Activated B cell treated with CpG ODN at 0.5 μM for 24 hours (primary cell): ENCODE measurements around the gene STX18. TPM values are rescaled to one million over a fixed set of nuclear protein-coding genes. Genes with fewer than 3 reads are reported as not detected.

ENCODE experiments used
- ATAC-seq: fragments of 200-7000 bp; cut with Tn5 transposase; one replicate; pipeline ENCODE4 v1.10.0; 2021; ENCODE audit warnings: low read depth, mild to moderate bottlenecking, moderate library complexity
- CTCF ChIA-PET: fragments of 350-600 bp; sonication (Branson Sonifier 250); formaldehyde crosslinking; loops from one replicate; lab custom pipeline; 2021; ENCODE audit warnings: antibody characterized with exemption; lab: Charles Lee
- POLR2A ChIA-PET: fragments of 350-600 bp; sonication (Branson Sonifier 250); formaldehyde crosslinking; loops from one replicate; lab custom pipeline; 2021; ENCODE audit warnings: antibody characterized with exemption; lab: Charles Lee
- DNase-seq: peaks from one replicate; pipeline ENCODE4 v3.0.0; 2022
- H3K27ac Mint-ChIP-seq: one replicate; pipeline ENCODE4 v1.8.0; 2020; ENCODE audit warnings: mixed read lengths
- H3K27me3 Mint-ChIP-seq: one replicate; pipeline ENCODE4 v1.8.0; 2021; ENCODE audit warnings: mixed read lengths
- H3K36me3 Mint-ChIP-seq: one replicate; pipeline ENCODE4 v1.8.0; 2021; ENCODE audit warnings: low read depth, mixed read lengths
- H3K4me1 Mint-ChIP-seq: one replicate; pipeline ENCODE4 v1.8.0; 2021; ENCODE audit warnings: mixed read lengths
- H3K4me3 Mint-ChIP-seq: one replicate; pipeline ENCODE4 v1.8.0; 2020; ENCODE audit warnings: mild to moderate bottlenecking, mixed read lengths
- H3K9me3 Mint-ChIP-seq: one replicate; pipeline ENCODE4 v1.8.0; 2020; ENCODE audit warnings: mixed read lengths
- intact Hi-C: fragments of 100-400 bp; cut with micrococcal nuclease; formaldehyde crosslinking; loops from one replicate; pipeline ENCODE4 v1.15.1; 2024
- total RNA-seq: library from RNA; stranded (reverse); gene quantifications from 2 replicates; pipeline ENCODE4 v1.2.3, GENCODE V29; 2022
- TF ChIP-seq, protein P1 (sequence below): fragments of 200-600 bp; IDR thresholded peaks from one replicate; pipeline ENCODE4 v1.8.0; 2022; ENCODE audit warnings: antibody characterized with exemption, mild to moderate bottlenecking

STX18 gene
- 27.1 and 27.3 TPM in 2 replicates for total RNA-seq

DNA sequence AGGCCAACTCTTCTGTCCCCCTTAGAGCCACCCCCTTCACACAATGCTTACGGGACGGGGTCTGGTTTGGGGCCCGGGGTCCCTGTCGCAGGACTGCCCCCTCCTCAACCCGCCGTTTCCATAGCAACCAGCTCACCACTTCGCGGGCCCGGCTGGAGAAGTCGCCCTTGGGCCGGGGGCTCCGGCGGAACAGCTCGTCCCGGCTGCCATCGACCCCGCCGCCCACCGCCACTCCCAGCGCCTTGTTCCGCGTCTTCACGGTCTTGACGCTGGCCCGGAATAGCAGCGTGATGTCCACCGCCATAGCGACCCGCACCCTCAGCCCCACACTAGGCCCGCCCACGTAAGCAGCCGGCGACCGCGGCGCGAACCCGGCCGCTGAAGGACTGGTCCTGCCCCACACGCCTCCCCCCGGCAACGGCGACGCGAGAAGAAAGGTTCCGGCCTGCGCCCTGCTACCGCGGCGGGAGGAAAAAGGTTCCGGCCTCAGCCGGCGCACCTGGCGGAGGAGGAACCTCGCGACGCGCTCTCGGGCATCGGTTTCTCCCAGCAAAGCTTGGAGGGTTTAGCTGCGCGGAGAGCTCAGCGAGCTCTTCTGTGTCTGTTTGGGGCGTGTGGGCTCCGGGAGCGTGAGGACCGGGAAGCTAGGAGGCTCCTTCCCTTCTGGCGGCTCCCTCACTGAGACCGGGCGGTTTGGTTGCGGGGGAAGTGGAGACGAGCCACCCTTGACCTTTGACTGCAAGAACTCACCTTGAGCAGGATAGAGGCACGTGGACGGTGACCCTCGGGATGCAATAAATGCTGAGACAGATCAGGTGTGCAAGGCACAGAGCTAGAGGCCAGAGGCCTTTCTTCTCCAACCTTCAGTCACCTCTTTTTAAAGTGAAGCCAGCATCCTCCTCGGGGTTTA lies at the start of gene STX18:
Gene STX18 (minus strand): TSS at position 388 of the 910 bp plus-strand sequence. CDS start 84 bp downstream, at position 304.
- H3K27ac Mint-ChIP-seq, result peak within 1 kb of the TSS; percentile 88
- POLR2A ChIA-PET, result interaction anchor here (0.5 to 2.5 kb wide), 9 partner anchors 10 to 402 kb away, joined by 3 to 32 read pairs (median 5); partner anchors contain the start of gene TMEM128
- H3K27me3 Mint-ChIP-seq, result no peaks in the 10 kb centered on the region
- intact Hi-C loops, result loop anchor here (1.0 to 5.0 kb wide), 5 partner anchors 18 to 295 kb away; partner anchors contain the start of genes LYAR, TMEM128 and ZBTB49
- H3K4me3 Mint-ChIP-seq, result peak within 1 kb of the TSS; percentile 90
- DNase-seq (peak; percentile 92), ATAC-seq (peak; percentile 95)
- H3K9me3 Mint-ChIP-seq, result no peaks in the 10 kb centered on the region
- CTCF ChIA-PET, result interaction anchor here (1.0 to 1.6 kb wide), 4 partner anchors 23 to 35 kb away, joined by 3 to 4 read pairs (median 3); no protein-coding TSS in a partner anchor
- TF ChIP-seq, protein P1, sequence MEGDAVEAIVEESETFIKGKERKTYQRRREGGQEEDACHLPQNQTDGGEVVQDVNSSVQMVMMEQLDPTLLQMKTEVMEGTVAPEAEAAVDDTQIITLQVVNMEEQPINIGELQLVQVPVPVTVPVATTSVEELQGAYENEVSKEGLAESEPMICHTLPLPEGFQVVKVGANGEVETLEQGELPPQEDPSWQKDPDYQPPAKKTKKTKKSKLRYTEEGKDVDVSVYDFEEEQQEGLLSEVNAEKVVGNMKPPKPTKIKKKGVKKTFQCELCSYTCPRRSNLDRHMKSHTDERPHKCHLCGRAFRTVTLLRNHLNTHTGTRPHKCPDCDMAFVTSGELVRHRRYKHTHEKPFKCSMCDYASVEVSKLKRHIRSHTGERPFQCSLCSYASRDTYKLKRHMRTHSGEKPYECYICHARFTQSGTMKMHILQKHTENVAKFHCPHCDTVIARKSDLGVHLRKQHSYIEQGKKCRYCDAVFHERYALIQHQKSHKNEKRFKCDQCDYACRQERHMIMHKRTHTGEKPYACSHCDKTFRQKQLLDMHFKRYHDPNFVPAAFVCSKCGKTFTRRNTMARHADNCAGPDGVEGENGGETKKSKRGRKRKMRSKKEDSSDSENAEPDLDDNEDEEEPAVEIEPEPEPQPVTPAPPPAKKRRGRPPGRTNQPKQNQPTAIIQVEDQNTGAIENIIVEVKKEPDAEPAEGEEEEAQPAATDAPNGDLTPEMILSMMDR, result no peak
- H3K36me3 Mint-ChIP-seq, result peaks cover 21% of the 10 kb centered on the region
- peaks cover 42% of the 10 kb centered on the region for H3K4me1 Mint-ChIP-seq

DNA sequence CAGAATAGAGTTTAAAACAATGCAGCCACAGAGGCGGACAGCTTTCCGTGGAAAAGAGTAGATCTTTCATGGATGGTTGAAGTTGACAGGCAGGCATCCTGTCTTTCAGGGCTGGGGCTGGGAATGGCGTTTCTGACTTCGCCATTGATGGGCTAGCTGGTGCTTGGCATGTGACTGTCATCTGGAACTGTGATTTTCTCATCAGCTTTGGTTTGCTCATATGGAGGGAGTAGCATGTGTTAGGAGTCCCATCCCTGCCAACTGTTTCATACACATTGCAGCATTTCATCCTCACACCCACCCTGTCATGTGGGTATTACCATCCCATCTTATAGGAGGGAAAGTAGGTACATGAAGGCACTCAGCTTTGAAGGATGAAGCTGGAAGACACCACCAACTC lies 49.2 kb upstream of the STX18 start:
- no peak for ATAC-seq
- intact Hi-C loops, result no loop called here
- ChIA-PET CTCF (no interaction called here), POLR2A (no interaction called here)
- Mint-ChIP-seq H3K36me3 (peaks cover 11% of the 10 kb centered on the region), H3K9me3 (peaks cover 15% of the 10 kb centered on the region), H3K4me1 (no peaks in the 10 kb centered on the region), H3K27me3 (no peaks in the 10 kb centered on the region), H3K27ac (no peak overlapping the region), H3K4me3 (no peak overlapping the region)
- DNase-seq, result no peak
- TF ChIP-seq, protein P1, result no peak

DNA sequence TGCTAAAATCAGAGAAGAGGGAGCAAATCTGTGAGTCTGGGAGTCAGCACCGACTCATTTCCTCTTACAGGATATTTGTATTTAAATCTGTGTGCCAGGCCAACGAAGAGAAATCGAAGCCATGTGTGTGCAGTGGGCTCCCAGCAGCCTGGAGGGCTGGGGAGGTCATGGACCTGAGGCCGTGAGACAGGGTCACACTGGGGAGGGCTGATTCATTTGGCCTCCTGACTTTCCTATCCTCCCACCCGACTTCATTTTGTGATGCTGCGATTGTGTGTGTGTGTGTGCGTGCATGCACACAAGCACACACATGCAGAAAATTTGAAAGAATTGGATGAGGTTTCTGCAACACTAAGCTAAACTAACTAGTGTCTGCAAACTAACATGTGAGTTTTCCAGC lies 48.7 kb upstream of the STX18 start:
- intact Hi-C loops, result no loop called here
- Mint-ChIP-seq H3K27ac (no peak overlapping the region), H3K27me3 (no peaks in the 10 kb centered on the region), H3K4me1 (no peaks in the 10 kb centered on the region), H3K36me3 (peaks cover 12% of the 10 kb centered on the region), H3K9me3 (peaks cover 12% of the 10 kb centered on the region), H3K4me3 (no peak overlapping the region)
- ChIA-PET POLR2A (no interaction called here), CTCF (no interaction called here)
- no peak for ATAC-seq
- DNase-seq, result no peak
- TF ChIP-seq, protein P1, result no peak

DNA sequence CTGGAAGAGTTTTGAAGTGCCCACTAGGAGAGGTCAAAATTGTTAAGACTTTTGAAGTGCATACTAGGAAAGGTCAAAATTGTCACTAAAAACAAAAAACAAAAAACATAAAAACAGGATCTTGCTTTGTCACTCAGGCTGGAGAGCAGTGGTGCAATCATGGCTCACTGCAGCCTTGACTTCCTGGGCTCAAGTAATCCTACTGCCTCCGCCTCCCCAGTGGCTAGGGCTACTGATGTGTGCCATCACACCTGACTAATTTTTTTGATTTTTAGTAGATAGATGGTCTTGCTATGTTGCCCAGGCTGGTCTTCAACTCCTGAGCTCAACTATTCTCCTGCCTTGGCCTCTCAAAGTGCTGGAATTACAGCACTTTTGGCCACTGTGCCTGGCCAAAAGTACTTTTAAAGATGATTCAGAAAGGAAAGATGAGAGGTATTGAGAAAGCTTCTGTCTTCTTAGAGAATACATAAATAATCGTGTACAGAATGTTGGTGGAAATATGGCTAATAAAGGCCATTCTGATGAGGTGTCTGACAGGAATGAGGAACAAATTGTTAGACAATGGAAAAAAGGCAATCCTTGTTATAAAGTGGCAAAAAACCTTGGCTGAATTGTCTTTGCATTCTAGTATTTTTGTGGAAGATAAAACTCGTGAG lies 43.3 kb upstream of the STX18 start:
- Mint-ChIP-seq H3K27me3 (no peaks in the 10 kb centered on the region), H3K9me3 (peaks cover 4% of the 10 kb centered on the region), H3K4me3 (no peak overlapping the region), H3K27ac (no peak overlapping the region), H3K36me3 (peaks cover 4% of the 10 kb centered on the region), H3K4me1 (no peaks in the 10 kb centered on the region)
- no peak for ATAC-seq
- intact Hi-C loops, result no loop called here
- TF ChIP-seq, protein P1, result no peak
- ChIA-PET POLR2A (no interaction called here), CTCF (no interaction called here)
- DNase-seq, result no peak

DNA sequence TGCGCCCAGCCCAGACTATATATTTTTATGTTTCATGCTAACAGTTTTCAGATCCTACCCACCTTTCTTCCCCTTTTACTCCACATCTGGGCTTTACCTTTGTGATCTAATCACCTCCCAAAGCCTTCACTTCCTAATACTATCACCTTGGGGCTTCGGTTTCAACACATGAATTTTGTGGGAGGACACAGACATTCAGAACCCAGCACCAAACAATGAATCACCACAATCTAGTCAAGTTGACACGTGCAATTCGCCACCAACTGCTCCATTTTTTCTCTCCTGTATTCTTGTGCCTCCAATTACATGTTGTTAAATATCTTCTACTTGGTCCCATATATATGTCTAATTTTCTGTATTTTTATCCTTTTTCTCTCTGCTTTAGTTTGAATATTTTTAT lies 41.8 kb upstream of the STX18 start:
- H3K4me3 Mint-ChIP-seq, result no peak overlapping the region
- TF ChIP-seq, protein P1, result no peak
- H3K36me3 Mint-ChIP-seq, result peaks cover 4% of the 10 kb centered on the region
- peaks cover 4% of the 10 kb centered on the region for H3K9me3 Mint-ChIP-seq
- CTCF ChIA-PET, result no interaction called here
- ATAC-seq (no peak), DNase-seq (no peak)
- H3K4me1 Mint-ChIP-seq, result no peaks in the 10 kb centered on the region
- intact Hi-C loops, result no loop called here
- POLR2A ChIA-PET, result no interaction called here
- no peaks in the 10 kb centered on the region for H3K27me3 Mint-ChIP-seq
- H3K27ac Mint-ChIP-seq, result no peak overlapping the region
